ENCODE results near the gene ARHGAP28. TPM values are rescaled to one million over a fixed set of nuclear protein-coding genes. Genes with fewer than 3 reads are reported as not detected.

Gene ARHGAP28
- total and polyA plus RNA-seq, 10 of the 15 experiments (the other 5 are each of a cell fraction or from before 2014, with no cell fraction given) = not detected

GRCh38 chr18:6882401-6882800 is 152.9 kb downstream of the ARHGAP28 start (continued):
- no peak for TF ChIP-seq CEBPZ (IDR thresholded peaks at IDR 0.05; ENCODE audit: low read depth, low read length)

- 45% methylated on average over 8 of the region's 8 CpGs for WGBS (ENCODE audit: insufficient coverage, insufficient replicate concordance, low lambda C conversion rate, missing lambda C conversion rate)
- CTCF ChIA-PET = interaction anchor here (0.6 to 4.1 kb wide), 5 partner anchors 10 to 365 kb away, joined by 3 to 46 read pairs (median 4); no protein-coding TSS in a partner anchor
- no peak for TF ChIP-seq KLF5 (IDR thresholded peaks at IDR 0.05; ENCODE audit: partially characterized antibody)
- TF ChIP-seq ZBTB40 (IDR thresholded peaks at IDR 0.05; ENCODE audit: borderline replicate concordance) = no peak
- no peak for TF ChIP-seq CHD2 (IDR thresholded peaks at IDR 0.05; ENCODE audit: borderline replicate concordance, low read depth, low read length)
- no peak for TF ChIP-seq E4F1 (IDR thresholded peaks at IDR 0.05; ENCODE audit: borderline replicate concordance, partially characterized antibody)
- no peak for TF ChIP-seq PRDM15 (CRISPR knock-in tag; IDR thresholded peaks at IDR 0.05)
- TF ChIP-seq JUND (IDR thresholded peaks at IDR 0.05; ENCODE audit: low read depth, low read length) = no peak
These were observed 155.5 kb downstream of the ARHGAP28 start for GRCh38 chr18:6885006-6885481.

More at GRCh38 chr18:6885006-6885481, 155.5 kb downstream of the ARHGAP28 start:
- no peak for ATAC-seq
- DNase-seq (ENCODE audit: low read depth, low spot score) = no peak
- no peaks in the 10 kb centered on the region for H3K36me3 ChIP-seq (ENCODE audit: control insufficient read depth in 2 of 2, insufficient read depth in 2 of 2, low read length in 1 of 2)
- ChIA-PET SMC1A (ENCODE audit: uncharacterized antibody, unreplicated experiment) (interaction anchor here (0.7 to 2.0 kb wide), 8 partner anchors 13 to 1028 kb away, joined by 3 to 7 read pairs (median 5); no protein-coding TSS in a partner anchor), POLR2A (no interaction called here), RAD21 (ENCODE audit: unreplicated experiment) (no interaction called here)
- intact Hi-C loops (cut with micrococcal nuclease; ENCODE audit: unreplicated experiment) (loop anchor here (5.0 kb wide), 1 partner anchor 1018 kb away; no protein-coding TSS in a partner anchor), in situ Hi-C loops (cut with MboI) (loop anchor here (10.0 kb wide), 2 partner anchors 350 to 1020 kb away; no protein-coding TSS in a partner anchor)
- no TSS peak for BruUV-seq (replicated peaks)
- no peak overlapping the region for H3K27ac ChIP-seq (ENCODE audit: control insufficient read depth, insufficient read depth)
- H3K9me3 ChIP-seq (replicated peaks; ENCODE audit: control insufficient read depth, insufficient read depth, low read length) = no peaks in the 10 kb centered on the region
- no peak for FAIRE-seq
- H3K9ac ChIP-seq (ENCODE audit: control insufficient read depth, insufficient read depth, low read length) = no peak overlapping the region
- H3K4me3 ChIP-seq = no peak overlapping the region
- no peaks in the 10 kb centered on the region for H4K20me1 ChIP-seq (ENCODE audit: control insufficient read depth, insufficient read depth)
- no peaks in the 10 kb centered on the region for H3K27me3 ChIP-seq (replicated peaks in 1 of 2; ENCODE audit: control insufficient read depth in 2 of 2, insufficient read depth in 2 of 2, low read length in 1 of 2)
- H3K4me1 ChIP-seq (ENCODE audit: control insufficient read depth, insufficient read depth, low read length) = no peaks in the 10 kb centered on the region
- H3K4me2 ChIP-seq (ENCODE audit: control insufficient read depth, insufficient read depth) = no peak overlapping the region
- H2AFZ ChIP-seq (ENCODE audit: control insufficient read depth, low read depth, low read length) = no peak overlapping the region
- no peaks in the 10 kb centered on the region for H3K79me2 ChIP-seq (ENCODE audit: control insufficient read depth, insufficient read depth, low read length)
